IMR-90 (cell line): ENCODE measurements around the gene SGCA. TPM values are rescaled to one million over a fixed set of nuclear protein-coding genes. Genes with fewer than 3 reads are reported as not detected.

Experiments used
- ATAC-seq: fragments of 200-7000 bp; cut with Tn5 transposase; 2 replicates; pipeline ENCODE4 v1.9.1; 2020; ENCODE audit warnings: low read depth, mild to moderate bottlenecking, moderate library complexity
- BruUV-seq: library from RNA; stranded (reverse); fragments of 400-500 nt; replicated peaks from 2 replicates; lab custom pipeline; 2021; lab: Mats Ljungman, UMichigan
- CTCF ChIA-PET: fragments of 300-600 bp; formaldehyde crosslinking; extraction: SDS; loops from one replicate; lab custom pipeline; 2021; ENCODE audit warnings: antibody characterized with exemption; lab: Yijun Ruan, JAX
- POLR2A ChIA-PET: fragments of 300-600 bp; sonication (Branson Sonifier 250); formaldehyde crosslinking; loops from one replicate; lab custom pipeline; 2022; ENCODE audit warnings: antibody characterized with exemption; ENCODE audit not compliant: unreplicated experiment; lab: Charles Lee
- DNase-seq: peaks from one replicate; pipeline ENCODE4 v3.0.0; 2013
- H2AFZ ChIP-seq: replicated peaks from 2 replicates; pipeline ENCODE3; 2013; ENCODE audit warnings: low read length, mild to moderate bottlenecking; ENCODE audit not compliant: poor library complexity
- H2AK5ac ChIP-seq: 2 replicates; pipeline ENCODE4 v1.6.1; 2013; ENCODE audit warnings: low read depth, low read length, inconsistent platforms
- H2AK9ac ChIP-seq: replicated peaks from 2 replicates; pipeline ENCODE3; 2013; ENCODE audit warnings: mild to moderate bottlenecking, low read depth, low read length, moderate library complexity; ENCODE audit not compliant: poor library complexity
- H2BK120ac ChIP-seq: 2 replicates; pipeline ENCODE4 v1.6.1; 2013; ENCODE audit warnings: low read depth, low read length, inconsistent platforms
- H2BK15ac ChIP-seq: 3 replicates; pipeline ENCODE4 v1.6.1; 2013; ENCODE audit warnings: low read depth, low read length, inconsistent platforms
- H2BK20ac ChIP-seq: 2 replicates; pipeline ENCODE4 v1.6.1; 2013; ENCODE audit warnings: low read depth, mild to moderate bottlenecking, inconsistent platforms, low read length, moderate library complexity
- H2BK5ac ChIP-seq: 2 replicates; pipeline ENCODE4 v1.6.1; 2013; ENCODE audit warnings: mild to moderate bottlenecking, low read depth, low read length, inconsistent platforms; ENCODE audit not compliant: poor library complexity, severe bottlenecking
- H3K14ac ChIP-seq: replicated peaks from 2 replicates; pipeline ENCODE4 v1.6.1; 2013; ENCODE audit warnings: low read depth, low read length, inconsistent platforms
- H3K18ac ChIP-seq: 2 replicates; pipeline ENCODE4 v1.6.1; 2013; ENCODE audit warnings: low read depth, low read length, control low read depth
- H3K23ac ChIP-seq: 2 replicates; pipeline ENCODE4 v1.6.1; 2013; ENCODE audit warnings: low read depth, low read length, inconsistent platforms
- H3K27ac ChIP-seq: 2 replicates; pipeline ENCODE4 v1.5.1; 2013; ENCODE audit warnings: mild to moderate bottlenecking, control low read depth, low read length; ENCODE audit not compliant: insufficient read depth
- H3K27me3 ChIP-seq: 2 replicates; pipeline ENCODE4 v1.6.1; 2013; ENCODE audit warnings: low read length; ENCODE audit not compliant: control insufficient read depth, insufficient read depth
- H3K36me3 ChIP-seq: 2 replicates; pipeline ENCODE4 v1.6.1; 2013; ENCODE audit warnings: low read length, mixed read lengths; ENCODE audit not compliant: control insufficient read depth, insufficient read depth
- H3K4ac ChIP-seq: 2 replicates; pipeline ENCODE4 v1.6.1; 2013; ENCODE audit warnings: low read depth, low read length, inconsistent platforms
- H3K4me1 ChIP-seq: 2 replicates; pipeline ENCODE4 v1.6.1; 2013; ENCODE audit warnings: low read length, mixed read lengths; ENCODE audit not compliant: control insufficient read depth, insufficient read depth
- H3K4me2 ChIP-seq: 2 replicates; pipeline ENCODE4 v1.6.1; 2013; ENCODE audit warnings: low read depth, mild to moderate bottlenecking, control low read depth, low read length, moderate library complexity
- H3K4me3 ChIP-seq: 2 replicates; pipeline ENCODE4 v1.5.1; 2013; ENCODE audit warnings: low read depth, mild to moderate bottlenecking, control low read depth, low read length, moderate library complexity; ENCODE audit not compliant: insufficient read depth
- H3K56ac ChIP-seq: 2 replicates; pipeline ENCODE4 v1.6.1; 2013; ENCODE audit warnings: low read length, inconsistent platforms; ENCODE audit not compliant: insufficient read depth; ENCODE audit errors: extremely low read depth
- H3K79me1 ChIP-seq, 2 experiments: 2 replicates each; pipeline ENCODE4 v1.6.1; 2013; ENCODE audit warnings: low read length in 2 of 2, inconsistent platforms in 1 of 2, low read depth in 1 of 2
- H3K9ac ChIP-seq: 2 replicates; pipeline ENCODE4 v1.6.1; 2013; ENCODE audit warnings: low read depth, low read length, control low read depth
- H3K9me1 ChIP-seq: 2 replicates; pipeline ENCODE4 v1.6.1; 2013; ENCODE audit warnings: low read length, inconsistent platforms; ENCODE audit not compliant: insufficient read depth
- H3K9me3 ChIP-seq: 2 replicates; pipeline ENCODE4 v1.6.1; 2013; ENCODE audit warnings: low read length; ENCODE audit not compliant: control insufficient read depth, insufficient read depth
- H4K20me1 ChIP-seq: 2 replicates; pipeline ENCODE4 v1.6.1; 2013; ENCODE audit warnings: low read length, inconsistent platforms; ENCODE audit not compliant: insufficient read depth
- H4K5ac ChIP-seq: 2 replicates; pipeline ENCODE4 v1.6.1; 2013; ENCODE audit warnings: mild to moderate bottlenecking, low read depth, low read length, control low read depth
- H4K8ac ChIP-seq, 2 experiments: 2 replicates each; pipeline ENCODE4 v1.6.1; 2013; ENCODE audit warnings: low read depth in 2 of 2, low read length in 2 of 2, control low read depth in 1 of 2, inconsistent platforms in 1 of 2
- H4K91ac ChIP-seq: 2 replicates; pipeline ENCODE4 v1.6.1; 2013; ENCODE audit warnings: low read depth, low read length, inconsistent platforms; ENCODE audit not compliant: insufficient read depth
- MAZ ChIP-seq: IDR thresholded peaks from 2 replicates; pipeline ENCODE4 v1.6.1; 2012; ENCODE audit warnings: low read depth, mild to moderate bottlenecking, low read length, improper control_type of control experiment, moderate library complexity, borderline replicate concordance
- RAD21 ChIP-seq: IDR thresholded peaks from 2 replicates; pipeline ENCODE4 v1.6.1; 2012; ENCODE audit warnings: low read length, improper control_type of control experiment
- WGBS, 2 experiments: methylation state at CpG; one replicate each; pipeline versions ENCODE4 v1.1.5 to v1.1.7; 2013; ENCODE audit warnings: missing lambda C conversion rate in 2 of 2; ENCODE audit not compliant: insufficient read length in 1 of 2; ENCODE audit errors: extremely low coverage in 2 of 2; 5-methylcytosine and 5-hydroxymethylcytosine counted together
- dilution Hi-C: fragments of 300-500 bp; cut with HindIII; formaldehyde crosslinking; loops from one replicate; pipeline ENCODE4 v1.14.3; 2018; ENCODE audit warnings: low sequenced_read_pairs; ENCODE audit not compliant: unreplicated experiment
- in situ Hi-C: fragments of 300-500 bp; cut with MboI; formaldehyde crosslinking; loops from 3 replicates; pipeline ENCODE4 v1.14.3; 2019; ENCODE audit warnings: low sequenced_read_pairs, inconsistent platforms, mixed read lengths
- intact Hi-C: fragments of 100-400 bp; cut with micrococcal nuclease; formaldehyde crosslinking; loops from 2 replicates; pipeline ENCODE4 v1.10.0; 2022
- polyA plus RNA-seq, 3 experiments: library from polyadenylated mRNA; depleted of rRNA; stranded (reverse); fragments of >200 nt; gene quantifications; 2 replicates each; pipeline ENCODE4 v1.2.3, GENCODE V29; 2012; ENCODE audit warnings: low replicate concordance in 1 of 3
- total RNA-seq: library from RNA; depleted of rRNA; stranded (reverse); fragments of >200 nt; gene quantifications from 2 replicates; pipeline ENCODE4 v1.2.3, GENCODE V29; 2012

The SGCA gene
- total and polyA plus RNA-seq, 2 of the 4 experiments (the other 2 are of a cell fraction) = 0.19 TPM; not detected in 1

DNA sequence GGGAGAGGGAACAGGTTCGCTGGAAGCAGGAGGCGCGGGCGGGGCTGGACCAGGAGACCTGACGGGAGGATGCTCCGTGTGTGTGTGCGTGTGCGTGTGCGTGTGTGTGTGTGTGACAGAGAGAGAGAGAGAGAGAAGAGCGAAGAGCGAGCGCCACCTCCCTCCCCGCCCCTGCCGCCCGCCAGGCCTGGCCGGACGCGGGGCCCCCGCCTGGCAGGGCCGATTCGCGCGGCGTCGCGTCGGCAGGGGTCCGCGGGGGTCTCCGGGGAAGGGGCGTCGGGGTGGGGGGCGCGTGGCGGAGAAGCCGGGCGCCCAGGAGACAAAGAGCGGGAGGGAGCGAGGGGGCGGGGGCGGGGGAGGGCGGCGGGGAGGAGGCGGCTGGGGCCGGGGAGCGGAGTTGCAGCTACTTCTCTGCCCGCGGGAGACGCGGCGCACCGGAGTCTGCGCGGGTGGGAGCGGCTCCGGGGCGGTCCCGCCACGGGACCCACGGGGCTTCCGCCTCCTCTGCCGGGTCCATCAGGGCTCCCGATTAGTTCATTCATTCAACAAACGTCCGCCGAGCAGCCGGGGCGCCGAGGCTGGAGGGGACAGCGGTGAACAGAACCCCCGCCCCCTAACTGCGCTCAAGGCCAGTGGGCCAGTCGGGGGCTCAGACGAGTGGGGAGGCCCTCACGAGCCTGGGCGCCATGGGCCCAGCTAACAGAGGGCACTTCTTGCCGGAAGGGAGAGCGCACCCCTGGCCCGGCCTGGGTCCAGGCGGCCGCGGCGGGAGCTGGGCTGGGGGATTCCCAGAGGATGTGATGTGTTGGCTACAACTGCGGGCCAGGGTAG is 35.9 kb upstream of the SGCA start, which contains the start of gene SAMD14:
TSS of gene SAMD14 (minus strand) at position 433 of the 831 bp plus-strand sequence. CDS start 5,201 bp downstream, outside the sequence.
- H3K27ac ChIP-seq = peak within 1 kb of the TSS; percentile 44; the same call in 1 of the 2 replicates
- ATAC-seq (peak; percentile 68), DNase-seq (peak; percentile 57)
- H4K8ac ChIP-seq = peak within 1 kb of the TSS; percentile 15 to 96; a peak in 3 of 4 replicates
- intact Hi-C loops (no loop called here), dilution Hi-C loops (no loop called here), in situ Hi-C loops (no loop called here)
- no peak within 1 kb of the TSS for H2BK5ac ChIP-seq
- peaks cover 9% of the 10 kb centered on the region; the same call in 1 of the 2 replicates for H3K36me3 ChIP-seq
- no TSS peak for BruUV-seq
- peak within 1 kb of the TSS; percentile 76 for H2AK5ac ChIP-seq
- no peak within 1 kb of the TSS for H2BK20ac ChIP-seq
- H4K5ac ChIP-seq = peak within 1 kb of the TSS; percentile 5; the same call in 1 of the 2 replicates
- CTCF ChIA-PET = interaction anchor here (0.9 kb wide), 1 partner anchor 10 kb away, joined by 3 read pairs; no protein-coding TSS in a partner anchor
- H3K18ac ChIP-seq = no peak within 1 kb of the TSS; the same call in 1 of the 2 replicates
- WGBS, 2 experiments = 8% methylated on average over 4 of the region's 84 CpGs; no CpG with 5 or more reads in 1 of the 2 experiments
- H3K4me3 ChIP-seq = peak within 1 kb of the TSS; percentile 64
- H3K23ac ChIP-seq = peak within 1 kb of the TSS; percentile 88; the same call in 1 of the 2 replicates
- POLR2A ChIA-PET = interaction anchor here (0.6 to 0.9 kb wide), 2 partner anchors 22 to 328 kb away, joined by 3 to 4 read pairs; no protein-coding TSS in a partner anchor
- H2BK120ac ChIP-seq = peak within 1 kb of the TSS; percentile 55; the same call in 1 of the 2 replicates
- H3K14ac ChIP-seq = peak within 1 kb of the TSS; percentile 88; the same call in 1 of the 2 replicates
- H3K27me3 ChIP-seq = no peaks in the 10 kb centered on the region
- H3K79me1 ChIP-seq = peaks cover 3 to 40% of the 10 kb centered on the region in 2 experiments; a peak in 3 of 4 replicates
- peak within 1 kb of the TSS; percentile 92 for H3K4me2 ChIP-seq
- H4K91ac ChIP-seq = peak within 1 kb of the TSS; percentile 85
- no peak within 1 kb of the TSS; the same call in 2 of the 3 replicates for H2BK15ac ChIP-seq
- peak within 1 kb of the TSS; percentile 93 for H2AFZ ChIP-seq
- H3K9me1 ChIP-seq = peaks cover 12% of the 10 kb centered on the region
- peak within 1 kb of the TSS; percentile 68 for H3K9ac ChIP-seq
- peaks cover 20% of the 10 kb centered on the region for H3K4me1 ChIP-seq
- TF ChIP-seq MAZ = peak; percentile 71; the same call in 1 of the 2 replicates
- no peak for TF ChIP-seq RAD21
- peak within 1 kb of the TSS; percentile 55 for H3K4ac ChIP-seq
- H3K9me3 ChIP-seq = no peaks in the 10 kb centered on the region
- H3K56ac ChIP-seq = peak within 1 kb of the TSS; percentile 28; the same call in 1 of the 2 replicates
- peaks cover 19% of the 10 kb centered on the region for H4K20me1 ChIP-seq
- H2AK9ac ChIP-seq = peak within 1 kb of the TSS; percentile 99
